Measurements from ENCODE around the gene ARHGAP26.
A peak's percentile ranks its signal among the peaks of the same experiment; 100 is the strongest.

Gene ARHGAP26

DNA sequence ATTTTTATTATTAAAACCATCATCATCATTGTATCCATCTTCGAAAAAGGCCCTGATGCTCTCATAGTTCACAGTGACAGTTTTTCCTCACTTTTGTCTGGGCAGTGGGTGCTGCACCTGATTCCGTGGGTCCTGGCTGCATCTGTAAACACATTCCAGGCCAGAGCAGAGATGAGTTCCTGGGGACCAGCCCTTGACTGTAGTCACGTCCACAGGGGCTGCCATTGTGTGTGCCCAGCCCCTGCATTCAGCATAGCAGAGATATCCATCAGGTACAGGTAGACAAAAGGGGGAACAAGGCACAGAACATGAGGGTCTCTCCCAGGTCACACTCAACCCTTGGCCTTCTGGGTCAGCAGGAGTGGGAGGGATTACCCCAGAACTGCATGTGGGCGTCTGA lies 444.3 kb downstream of the ARHGAP26 start:
- Mint-ChIP-seq H3K36me3 (ENCODE audit: insufficient read depth) (peaks cover 15% of the 10 kb centered on the region), H3K27me3 (no peaks in the 10 kb centered on the region), H3K4me1 (ENCODE audit: low read depth in 2 of 2) (peaks cover 27 to 52% of the 10 kb centered on the region in 2 donors), H3K9me3 (no peaks in the 10 kb centered on the region), H3K4me3 (no peak overlapping the region), H3K27ac (peak overlapping the region; percentile 18 to 89)
- ATAC-seq (replicated peaks) (no peak), DNase-seq (no peak)

- no peak overlapping the region for H3K4me3 Mint-ChIP-seq
- H3K27ac Mint-ChIP-seq = peak overlapping the region in 1 of 2 donors; percentile 18
- no peaks in the 10 kb centered on the region for H3K9me3 Mint-ChIP-seq
- peaks cover 12% of the 10 kb centered on the region for H3K36me3 Mint-ChIP-seq (ENCODE audit: insufficient read depth)
- H3K27me3 Mint-ChIP-seq = no peaks in the 10 kb centered on the region
- DNase-seq = no peak
- no peak for ATAC-seq (replicated peaks)
- H3K4me1 Mint-ChIP-seq (ENCODE audit: low read depth in 2 of 2) = peaks cover 27 to 52% of the 10 kb centered on the region in 2 donors
Measured at GRCh38 chr5:143214890-143215289, 444.7 kb downstream of the ARHGAP26 start.

GRCh38 chr5:143215690-143216089 lies 445.5 kb downstream of the ARHGAP26 start:
- H3K27ac Mint-ChIP-seq = peak overlapping the region in 1 of 2 donors; percentile 18
- no peaks in the 10 kb centered on the region for H3K27me3 Mint-ChIP-seq
- peaks cover 29 to 58% of the 10 kb centered on the region in 2 donors for H3K4me1 Mint-ChIP-seq (ENCODE audit: low read depth in 2 of 2)
- H3K9me3 Mint-ChIP-seq = no peaks in the 10 kb centered on the region
- ATAC-seq (replicated peaks) (no peak), DNase-seq (no peak)
- H3K36me3 Mint-ChIP-seq (ENCODE audit: insufficient read depth) = peaks cover 12% of the 10 kb centered on the region
- no peak overlapping the region for H3K4me3 Mint-ChIP-seq

GRCh38 chr5:143216211-143216610 lies 446.0 kb downstream of the ARHGAP26 start:
- H3K36me3 Mint-ChIP-seq (ENCODE audit: insufficient read depth) = peaks cover 13% of the 10 kb centered on the region
- ATAC-seq (replicated peaks) (no peak), DNase-seq (no peak)
- H3K27ac Mint-ChIP-seq = peak overlapping the region in 1 of 2 donors; percentile 44
- no peaks in the 10 kb centered on the region for H3K27me3 Mint-ChIP-seq
- peaks cover 29 to 63% of the 10 kb centered on the region in 2 donors for H3K4me1 Mint-ChIP-seq (ENCODE audit: low read depth in 2 of 2)
- no peak overlapping the region for H3K4me3 Mint-ChIP-seq
- no peaks in the 10 kb centered on the region for H3K9me3 Mint-ChIP-seq

GRCh38 chr5:143217065-143217803 lies 447.1 kb downstream of the ARHGAP26 start:
- no peak overlapping the region for H3K4me3 Mint-ChIP-seq
- H3K27me3 Mint-ChIP-seq = no peaks in the 10 kb centered on the region
- H3K27ac Mint-ChIP-seq = peak overlapping the region; percentile 89 to 99
- no peak for DNase-seq
- peaks cover 18% of the 10 kb centered on the region for H3K36me3 Mint-ChIP-seq (ENCODE audit: insufficient read depth)
- ATAC-seq (replicated peaks) = no peak
- no peaks in the 10 kb centered on the region for H3K9me3 Mint-ChIP-seq
- H3K4me1 Mint-ChIP-seq (ENCODE audit: low read depth in 2 of 2) = peaks cover 38 to 69% of the 10 kb centered on the region in 2 donors

- H3K27me3 Mint-ChIP-seq = no peaks in the 10 kb centered on the region
- H3K36me3 Mint-ChIP-seq (ENCODE audit: insufficient read depth) = peaks cover 24% of the 10 kb centered on the region
- DNase-seq (no peak), ATAC-seq (replicated peaks) (no peak)
- peaks cover 43 to 69% of the 10 kb centered on the region in 2 donors for H3K4me1 Mint-ChIP-seq (ENCODE audit: low read depth in 2 of 2)
- no peaks in the 10 kb centered on the region for H3K9me3 Mint-ChIP-seq
- H3K27ac Mint-ChIP-seq = peak overlapping the region; percentile 89 to 99
- H3K4me3 Mint-ChIP-seq = peak overlapping the region in 1 of 2 donors; percentile 15
Measured at GRCh38 chr5:143217804-143218160, 447.6 kb downstream of the ARHGAP26 start.

DNA sequence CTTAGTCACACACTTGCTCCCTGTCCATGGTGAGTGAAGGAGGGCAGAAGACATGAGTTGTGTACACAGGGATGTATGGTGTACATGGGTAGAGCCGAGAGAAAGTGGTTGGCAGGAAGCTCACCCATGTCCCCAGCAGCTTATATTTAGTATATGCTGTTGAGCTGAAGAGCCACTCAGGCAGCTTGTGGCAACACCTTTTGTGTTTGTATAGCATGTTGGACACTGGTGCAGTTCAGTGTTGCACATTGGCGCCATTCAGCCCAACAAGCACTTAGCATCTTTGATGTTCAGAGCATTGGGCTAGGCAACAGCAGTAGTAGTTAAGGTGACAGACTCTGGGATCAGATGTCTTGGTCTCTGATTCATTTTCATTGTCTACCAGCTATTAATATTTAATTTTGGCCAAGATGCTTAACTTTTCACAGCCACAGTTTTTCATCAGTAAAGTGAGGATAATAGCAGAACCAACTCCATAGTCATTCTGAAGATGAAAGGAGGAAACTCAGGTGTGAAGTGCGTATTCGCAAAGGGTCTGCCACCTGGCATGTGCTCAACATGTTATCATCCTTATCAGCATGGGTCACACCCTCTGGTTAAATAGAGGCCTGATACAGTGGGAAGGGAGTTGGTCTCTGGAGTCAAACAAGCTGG lies 448.5 kb downstream of the ARHGAP26 start:
- H3K4me3 Mint-ChIP-seq = no peak overlapping the region
- peaks cover 31% of the 10 kb centered on the region for H3K36me3 Mint-ChIP-seq (ENCODE audit: insufficient read depth)
- no peak for ATAC-seq (replicated peaks)
- no peaks in the 10 kb centered on the region for H3K27me3 Mint-ChIP-seq
- H3K9me3 Mint-ChIP-seq = no peaks in the 10 kb centered on the region
- peak overlapping the region; percentile 89 to 99 for H3K27ac Mint-ChIP-seq
- no peak for DNase-seq
- H3K4me1 Mint-ChIP-seq (ENCODE audit: low read depth in 2 of 2) = peaks cover 48 to 71% of the 10 kb centered on the region in 2 donors

DNA sequence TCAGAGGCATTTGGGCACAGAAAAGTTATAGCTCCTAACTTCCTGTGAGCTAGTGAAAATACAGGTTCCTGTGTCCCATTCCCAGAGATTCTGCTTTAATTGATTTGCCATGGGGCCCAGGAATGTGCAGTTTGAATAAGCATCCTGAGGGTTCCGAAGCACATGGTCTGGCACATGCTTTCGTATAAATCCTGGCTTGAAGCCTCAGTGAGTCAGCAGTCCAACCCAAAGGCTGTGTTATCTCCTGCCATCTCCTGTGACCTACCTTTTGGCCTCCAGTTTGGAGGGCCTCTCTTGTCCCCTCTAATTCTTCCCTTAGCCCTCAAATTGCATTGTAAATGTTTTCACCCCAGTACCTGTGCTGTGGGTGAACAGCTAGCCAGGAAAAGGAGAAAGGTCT lies 449.5 kb downstream of the ARHGAP26 start:
- H3K27me3 Mint-ChIP-seq = no peaks in the 10 kb centered on the region
- H3K36me3 Mint-ChIP-seq (ENCODE audit: insufficient read depth) = peaks cover 29% of the 10 kb centered on the region
- ATAC-seq (replicated peaks) (no peak), DNase-seq (no peak)
- peaks cover 51 to 75% of the 10 kb centered on the region in 2 donors for H3K4me1 Mint-ChIP-seq (ENCODE audit: low read depth in 2 of 2)
- H3K9me3 Mint-ChIP-seq = no peaks in the 10 kb centered on the region
- no peak overlapping the region for H3K4me3 Mint-ChIP-seq
- peak overlapping the region; percentile 97 to 99 for H3K27ac Mint-ChIP-seq

DNA sequence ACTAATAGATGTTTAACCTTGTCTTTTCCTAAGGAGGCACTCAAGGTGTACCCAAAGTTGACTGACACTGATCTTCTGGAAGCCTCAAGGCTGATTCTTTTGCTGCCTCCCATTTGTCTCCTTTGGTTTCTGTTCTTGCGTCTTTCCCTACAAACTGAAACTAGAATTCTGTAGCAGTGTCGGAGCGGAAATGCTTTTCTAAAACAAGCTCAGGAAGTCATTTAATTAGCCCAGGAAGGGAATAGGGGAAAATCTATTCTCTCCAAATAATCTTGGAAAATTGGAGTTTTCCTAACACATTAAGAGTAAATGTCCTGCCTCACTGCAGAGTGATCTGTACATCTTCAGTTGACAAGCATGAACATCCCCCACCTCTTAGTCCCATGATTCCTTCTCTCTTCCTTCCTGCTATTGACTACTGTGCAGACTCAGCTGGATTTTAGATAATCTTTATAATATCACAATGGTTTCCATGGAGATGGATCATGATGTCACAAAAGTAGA lies 450.6 kb downstream of the ARHGAP26 start:
- no peaks in the 10 kb centered on the region for H3K9me3 Mint-ChIP-seq
- H3K27ac Mint-ChIP-seq = peak overlapping the region; percentile 97 to 99
- H3K36me3 Mint-ChIP-seq (ENCODE audit: insufficient read depth) = peaks cover 28% of the 10 kb centered on the region
- ATAC-seq (replicated peaks) (no peak), DNase-seq (no peak)
- H3K27me3 Mint-ChIP-seq = no peaks in the 10 kb centered on the region
- H3K4me1 Mint-ChIP-seq (ENCODE audit: low read depth in 2 of 2) = peaks cover 49 to 77% of the 10 kb centered on the region in 2 donors
- peak overlapping the region in 1 of 2 donors; percentile 1 for H3K4me3 Mint-ChIP-seq

DNA sequence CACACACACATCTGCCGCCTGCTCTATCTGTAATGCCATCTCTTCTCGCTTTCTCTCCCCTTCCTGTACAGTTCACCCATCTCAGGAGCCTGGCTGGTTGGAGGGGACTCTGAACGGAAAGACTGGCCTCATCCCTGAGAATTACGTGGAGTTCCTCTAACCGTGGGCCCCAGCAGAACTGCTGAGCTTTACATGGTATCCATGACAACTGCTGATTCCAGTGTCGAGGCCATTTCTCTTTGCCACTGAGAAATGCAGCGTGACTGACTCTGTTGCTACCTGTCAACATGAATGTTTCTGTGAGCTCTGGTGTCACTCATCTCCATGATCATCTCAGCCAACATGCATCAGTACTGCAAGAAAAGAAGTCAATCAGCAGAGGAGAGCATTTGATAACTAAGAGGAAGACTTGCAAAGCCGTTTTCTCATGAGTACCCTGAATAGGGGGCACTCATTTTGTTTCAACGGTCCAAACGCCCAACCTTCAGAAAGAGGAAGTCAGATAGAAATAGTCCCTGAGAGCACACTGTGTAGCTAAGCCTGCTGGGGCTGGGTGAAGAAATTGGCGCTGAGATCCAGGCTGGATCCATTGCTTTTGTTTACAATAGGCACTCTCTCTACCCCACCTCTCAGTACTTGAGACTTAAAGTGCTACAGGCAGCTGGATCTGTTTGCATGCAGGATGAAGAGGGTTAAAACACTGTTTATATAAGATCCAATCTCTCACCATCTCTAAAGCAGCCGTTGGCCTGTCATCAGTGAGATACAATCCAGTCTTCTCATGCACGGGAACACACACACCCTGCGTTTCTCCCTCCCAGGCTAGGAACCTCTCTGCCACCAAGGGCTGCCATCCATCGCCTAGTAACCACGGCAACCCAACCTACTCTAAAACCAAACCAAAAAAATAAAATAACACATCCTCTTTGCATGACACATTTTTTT lies 452.4 kb downstream of the ARHGAP26 start:
- Mint-ChIP-seq H3K36me3 (ENCODE audit: insufficient read depth) (peaks cover 30% of the 10 kb centered on the region), H3K27ac (peak overlapping the region; percentile 97 to 99), H3K9me3 (no peaks in the 10 kb centered on the region), H3K27me3 (no peaks in the 10 kb centered on the region), H3K4me3 (peak overlapping the region; percentile 72 to 79), H3K4me1 (ENCODE audit: low read depth in 2 of 2) (peaks cover 52 to 66% of the 10 kb centered on the region in 2 donors)
- ATAC-seq (replicated peaks) = peak; percentile 82
- DNase-seq = peak; percentile 69 to 76 (median 70)

DNA sequence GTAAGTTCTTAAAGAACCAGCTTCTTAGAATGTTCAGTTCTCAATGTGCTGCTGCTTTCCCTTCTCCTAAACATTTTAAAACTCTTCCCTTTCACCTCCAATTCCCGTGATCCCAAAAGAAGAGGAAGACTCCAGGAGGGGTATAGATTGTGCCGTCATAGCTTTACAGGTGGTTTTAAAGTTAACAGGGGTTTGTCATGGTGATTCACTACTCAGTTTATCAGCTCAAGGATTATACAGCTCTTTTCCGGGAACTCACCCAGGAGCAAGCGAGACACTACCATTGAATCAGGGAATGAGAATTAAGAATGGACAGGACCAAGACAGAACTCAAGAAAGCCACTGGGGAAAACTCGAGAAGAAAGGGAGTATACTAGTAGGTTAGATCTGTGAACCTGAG lies 454.5 kb downstream of the ARHGAP26 start:
- peak overlapping the region; percentile 97 to 99 for H3K27ac Mint-ChIP-seq
- H3K27me3 Mint-ChIP-seq = no peaks in the 10 kb centered on the region
- DNase-seq (no peak), ATAC-seq (replicated peaks) (no peak)
- peak overlapping the region in 1 of 2 donors; percentile 72 for H3K4me3 Mint-ChIP-seq
- H3K36me3 Mint-ChIP-seq (ENCODE audit: insufficient read depth) = peaks cover 34% of the 10 kb centered on the region
- peaks cover 46 to 58% of the 10 kb centered on the region in 2 donors for H3K4me1 Mint-ChIP-seq (ENCODE audit: low read depth in 2 of 2)
- no peaks in the 10 kb centered on the region for H3K9me3 Mint-ChIP-seq

- Mint-ChIP-seq H3K4me3 (no peak overlapping the region), H3K36me3 (ENCODE audit: insufficient read depth) (peaks cover 34% of the 10 kb centered on the region), H3K27ac (peak overlapping the region; percentile 52 to 97), H3K9me3 (no peaks in the 10 kb centered on the region), H3K4me1 (ENCODE audit: low read depth in 2 of 2) (peaks cover 53 to 62% of the 10 kb centered on the region in 2 donors), H3K27me3 (no peaks in the 10 kb centered on the region)
- no peak for ATAC-seq (replicated peaks)
- DNase-seq = no peak
Measured at GRCh38 chr5:143225511-143225910, 455.3 kb downstream of the ARHGAP26 start.

DNA sequence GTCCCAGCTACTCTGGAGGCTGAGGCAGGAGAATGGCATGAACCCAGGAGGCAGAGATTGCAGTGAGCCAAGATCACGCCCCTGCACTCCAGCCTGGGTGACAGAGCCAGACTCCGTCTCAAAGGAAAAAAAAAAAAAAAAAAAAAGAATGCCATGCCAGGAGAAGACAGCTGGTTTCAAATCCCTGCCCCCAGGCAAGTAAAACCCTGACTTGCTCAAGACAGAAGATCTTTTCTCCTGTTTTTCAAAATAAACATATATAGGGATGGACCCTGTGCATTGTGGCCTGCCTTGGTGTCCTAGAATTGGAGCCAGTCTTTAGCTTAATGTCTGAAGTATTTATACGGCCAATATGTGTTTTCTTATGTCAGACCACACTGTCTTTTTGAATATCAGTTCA lies 456.2 kb downstream of the ARHGAP26 start:
- no peak overlapping the region for H3K4me3 Mint-ChIP-seq
- H3K4me1 Mint-ChIP-seq (ENCODE audit: low read depth in 2 of 2) = peaks cover 56 to 58% of the 10 kb centered on the region in 2 donors
- H3K9me3 Mint-ChIP-seq = no peaks in the 10 kb centered on the region
- H3K27ac Mint-ChIP-seq = peak overlapping the region; percentile 92 to 97
- DNase-seq (no peak), ATAC-seq (replicated peaks) (no peak)
- no peaks in the 10 kb centered on the region for H3K27me3 Mint-ChIP-seq
- H3K36me3 Mint-ChIP-seq (ENCODE audit: insufficient read depth) = peaks cover 35% of the 10 kb centered on the region

Data from effector memory CD8-positive, alpha-beta T cell (primary cell).